Uterus (tissue), 4 donors: ENCODE measurements around the gene SH2D4B. TPM values are rescaled to one million over a fixed set of nuclear protein-coding genes. Genes with fewer than 3 reads are reported as not detected.

Experiments used
- DNase-seq, 2 donors: peaks; one replicate each; pipeline ENCODE4 v3.0.0-alpha.2; 2019 to 2020
- H3K27ac ChIP-seq, 2 donors: fragments of 200-600 bp; sonication (generic); 1 replicate in 1 of 2; 2 replicates in 1 of 2; pipeline ENCODE4 v1.5.1; 2016 to 2018
- H3K27me3 ChIP-seq, 2 donors: fragments of 200-600 bp; sonication (generic); one replicate each; pipeline ENCODE4 v1.5.1; 2018 to 2019; ENCODE audit warnings: control low read depth in 1 of 2
- H3K36me3 ChIP-seq, 2 donors: fragments of 200-600 bp; sonication (generic); one replicate each; pipeline ENCODE4 v1.5.1; 2019; ENCODE audit warnings: control low read depth in 1 of 2
- H3K4me1 ChIP-seq, 2 donors: fragments of 200-600 bp; sonication (generic); one replicate each; pipeline ENCODE4 v1.5.1; 2018 to 2019; ENCODE audit warnings: control low read depth in 1 of 2
- H3K4me3 ChIP-seq, 2 donors: fragments of 200-600 bp; sonication (generic); 1 replicate in 1 of 2; 2 replicates in 1 of 2; pipeline ENCODE4 v1.5.1; 2018 to 2019; ENCODE audit warnings: mild to moderate bottlenecking in 1 of 2
- H3K9me3 ChIP-seq, 2 donors: fragments of 200-600 bp; sonication (generic); one replicate each; pipeline ENCODE4 v1.5.1; 2019; ENCODE audit warnings: control low read depth in 1 of 2
- POLR2A ChIP-seq, 2 donors: fragments of 450-650 bp; IDR thresholded peaks; one replicate each; pipeline ENCODE4 v1.6.1; 2016; ENCODE audit warnings: antibody characterized with exemption in 2 of 2, mild to moderate bottlenecking in 1 of 2, moderate library complexity in 1 of 2
- intact Hi-C: fragments of 100-400 bp; cut with DNase I; formaldehyde crosslinking; loops from one replicate; pipeline ENCODE4 v1.15.1; 2023; ENCODE audit warnings: low total_unique reads
- total RNA-seq, 4 donors: library from RNA; depleted of rRNA in 3 of 4; stranded (reverse); fragments of >200 nt in 3 of 4; gene quantifications; one replicate each; pipeline versions ENCODE4 v1.1.0 to v1.2.4, GENCODE V29; 2014 to 2023
- TF ChIP-seq, protein P1 (sequence below), 4 experiments: fragments of 200-600 bp in 2 of 4; fragments of 450-650 bp in 2 of 4; sonication (generic) in 2 of 4; IDR thresholded peaks; one replicate each; pipeline ENCODE4 v1.5.1; 2016 to 2019; ENCODE audit warnings: antibody characterized with exemption in 4 of 4, mild to moderate bottlenecking in 2 of 4, moderate library complexity in 1 of 4
- donor health status: DM: yes; HTN: yes; CAD: no.

SH2D4B gene
- total RNA-seq, 4 donors from 2014 or later, result 0.40 to 1.4 TPM; not detected in 2

GRCh38 chr10:80580638-80581468 is 43.2 kb downstream of the SH2D4B start:
- H3K4me3 ChIP-seq, result no peak overlapping the region
- intact Hi-C loops, result no loop called here
- no peak for DNase-seq

DNA sequence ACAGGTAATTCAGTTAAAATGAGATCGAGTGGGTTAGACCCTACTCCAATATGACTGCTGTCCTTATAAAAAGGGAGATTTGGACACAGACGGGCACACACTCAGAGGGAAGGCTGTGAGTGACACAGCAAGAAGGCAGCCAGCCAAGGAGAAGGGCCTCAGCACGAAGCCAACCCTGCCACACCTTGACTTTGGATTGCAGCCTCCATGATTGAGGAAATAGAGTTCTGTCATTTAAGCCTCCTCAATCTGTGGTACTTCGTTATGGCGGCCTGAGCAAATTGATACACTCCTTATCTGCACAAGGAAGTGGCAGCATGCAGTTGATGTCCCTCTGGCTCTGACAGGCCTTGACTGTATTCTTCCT is 43.8 kb downstream of the SH2D4B start:
- Histone ChIP-seq H3K4me3 (no peak overlapping the region), H3K4me1 (peaks cover 0 to 7% of the 10 kb centered on the region in 2 donors), H3K36me3 (no peaks in the 10 kb centered on the region), H3K27ac (no peak overlapping the region), H3K9me3 (no peaks in the 10 kb centered on the region), H3K27me3 (no peaks in the 10 kb centered on the region)
- TF ChIP-seq, protein P1, sequence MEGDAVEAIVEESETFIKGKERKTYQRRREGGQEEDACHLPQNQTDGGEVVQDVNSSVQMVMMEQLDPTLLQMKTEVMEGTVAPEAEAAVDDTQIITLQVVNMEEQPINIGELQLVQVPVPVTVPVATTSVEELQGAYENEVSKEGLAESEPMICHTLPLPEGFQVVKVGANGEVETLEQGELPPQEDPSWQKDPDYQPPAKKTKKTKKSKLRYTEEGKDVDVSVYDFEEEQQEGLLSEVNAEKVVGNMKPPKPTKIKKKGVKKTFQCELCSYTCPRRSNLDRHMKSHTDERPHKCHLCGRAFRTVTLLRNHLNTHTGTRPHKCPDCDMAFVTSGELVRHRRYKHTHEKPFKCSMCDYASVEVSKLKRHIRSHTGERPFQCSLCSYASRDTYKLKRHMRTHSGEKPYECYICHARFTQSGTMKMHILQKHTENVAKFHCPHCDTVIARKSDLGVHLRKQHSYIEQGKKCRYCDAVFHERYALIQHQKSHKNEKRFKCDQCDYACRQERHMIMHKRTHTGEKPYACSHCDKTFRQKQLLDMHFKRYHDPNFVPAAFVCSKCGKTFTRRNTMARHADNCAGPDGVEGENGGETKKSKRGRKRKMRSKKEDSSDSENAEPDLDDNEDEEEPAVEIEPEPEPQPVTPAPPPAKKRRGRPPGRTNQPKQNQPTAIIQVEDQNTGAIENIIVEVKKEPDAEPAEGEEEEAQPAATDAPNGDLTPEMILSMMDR (IDR thresholded peaks at IDR 0.05), result no peak
- TF ChIP-seq POLR2A (IDR thresholded peaks at IDR 0.05), result no peak
- no peak for DNase-seq
- intact Hi-C loops, result no loop called here

More at GRCh38 chr10:80580638-80581468, 43.2 kb downstream of the SH2D4B start:
- Histone ChIP-seq H3K9me3 (no peaks in the 10 kb centered on the region), H3K4me1 (peaks cover 0 to 7% of the 10 kb centered on the region in 2 donors), H3K27ac (no peak overlapping the region), H3K27me3 (no peaks in the 10 kb centered on the region), H3K36me3 (no peaks in the 10 kb centered on the region)
- TF ChIP-seq POLR2A (IDR thresholded peaks at IDR 0.05), result no peak
- TF ChIP-seq, protein P1 (IDR thresholded peaks at IDR 0.05), result no peak

GRCh38 chr10:80582286-80582960 is 44.7 kb downstream of the SH2D4B start:
- no peak for TF ChIP-seq POLR2A (IDR thresholded peaks at IDR 0.05)
- TF ChIP-seq, protein P1 (IDR thresholded peaks at IDR 0.05), result no peak
- no peaks in the 10 kb centered on the region for H3K27me3 ChIP-seq
- H3K27ac ChIP-seq, result no peak overlapping the region
- H3K36me3 ChIP-seq, result no peaks in the 10 kb centered on the region
- DNase-seq, result no peak
- peaks cover 0 to 7% of the 10 kb centered on the region in 2 donors for H3K4me1 ChIP-seq
- no peaks in the 10 kb centered on the region for H3K9me3 ChIP-seq
- H3K4me3 ChIP-seq, result no peak overlapping the region
- intact Hi-C loops, result no loop called here

- TF ChIP-seq, protein P1 (IDR thresholded peaks at IDR 0.05), result no peak
- no peak for TF ChIP-seq POLR2A (IDR thresholded peaks at IDR 0.05)
- intact Hi-C loops, result no loop called here
- no peak overlapping the region for H3K4me3 ChIP-seq
- no peaks in the 10 kb centered on the region for H3K9me3 ChIP-seq
- H3K4me1 ChIP-seq, result peaks cover 0 to 7% of the 10 kb centered on the region in 2 donors
- DNase-seq, result no peak
- H3K27ac ChIP-seq, result no peak overlapping the region
- no peaks in the 10 kb centered on the region for H3K36me3 ChIP-seq
- H3K27me3 ChIP-seq, result no peaks in the 10 kb centered on the region
Measured at GRCh38 chr10:80583685-80584084, 46.0 kb downstream of the SH2D4B start.

- Histone ChIP-seq H3K4me3 (no peak overlapping the region), H3K27me3 (no peaks in the 10 kb centered on the region), H3K27ac (no peak overlapping the region), H3K4me1 (peaks cover 0 to 7% of the 10 kb centered on the region in 2 donors), H3K9me3 (no peaks in the 10 kb centered on the region), H3K36me3 (no peaks in the 10 kb centered on the region)
- DNase-seq, result no peak
- TF ChIP-seq, protein P1 (IDR thresholded peaks at IDR 0.05), result no peak
- no peak for TF ChIP-seq POLR2A (IDR thresholded peaks at IDR 0.05)
- intact Hi-C loops, result no loop called here
Measured at GRCh38 chr10:80585812-80586211, 48.1 kb downstream of the SH2D4B start.
